ENCODE data around the gene CRIP2.

The CRIP2 gene

DNA sequence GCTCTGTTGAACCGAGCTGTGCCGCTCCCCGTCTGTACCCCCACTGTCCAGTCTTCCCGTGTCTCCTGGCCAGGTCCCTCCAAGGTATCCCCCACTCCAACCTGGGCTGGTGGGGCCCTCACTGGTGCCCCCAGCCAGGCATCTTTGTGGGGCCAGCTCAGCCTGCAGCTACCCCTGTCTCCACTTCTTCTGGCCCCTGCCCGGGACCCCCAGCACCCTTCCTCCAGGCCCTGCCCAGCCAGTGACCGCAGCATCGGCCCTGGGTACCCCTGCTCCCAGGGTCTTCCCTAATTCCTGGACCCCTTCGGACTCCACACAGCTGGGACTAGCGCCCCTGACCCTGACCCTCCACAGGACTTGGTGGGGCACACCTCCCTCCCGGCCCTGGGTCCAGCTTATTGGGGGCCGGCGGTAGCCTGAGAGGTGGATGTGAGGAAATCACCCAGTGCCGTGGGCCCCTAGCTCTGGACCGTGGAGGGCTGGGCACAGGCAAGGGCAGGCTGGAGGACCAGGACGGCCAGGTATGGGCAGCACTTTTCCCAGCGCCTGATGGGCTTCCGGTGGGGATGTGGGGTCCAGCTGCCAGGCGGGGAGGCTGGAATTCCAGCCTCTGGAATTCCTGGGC, 8.0 kb downstream of the CRIP2 start:
- Histone ChIP-seq H3K36me3 (peaks cover 6 to 23% (median 14%) of the 10 kb centered on the region in 3 donors), H3K27me3 (no peaks in the 10 kb centered on the region), H3K27ac (peak overlapping the region; percentile 97 to 98), H3K4me3 (peak overlapping the region in 1 of 2 donors; percentile 43), H3K4me1 (peaks cover 29 to 96% (median 89%) of the 10 kb centered on the region in 4 donors), H3K9me3 (no peaks in the 10 kb centered on the region)
- no peak for TF ChIP-seq CTCF (IDR thresholded peaks at IDR 0.05)
- intact Hi-C loops (cut with DNase I; ENCODE audit: low total_unique reads): no loop called here
- no peak for DNase-seq

- Histone ChIP-seq H3K36me3 (peaks cover 6 to 17% (median 10%) of the 10 kb centered on the region in 3 donors), H3K9me3 (no peaks in the 10 kb centered on the region), H3K4me1 (peaks cover 29 to 98% (median 90%) of the 10 kb centered on the region in 4 donors), H3K27me3 (no peaks in the 10 kb centered on the region), H3K4me3 (no peak overlapping the region), H3K27ac (peak overlapping the region; percentile 97 to 98)
- intact Hi-C loops (cut with DNase I; ENCODE audit: low total_unique reads): no loop called here
- peak; percentile 55 to 95 for DNase-seq
- TF ChIP-seq CTCF (IDR thresholded peaks at IDR 0.05): no peak
These were observed 8.9 kb downstream of the CRIP2 start for GRCh38 chr14:105483300-105484068.

GRCh38 chr14:105484069-105484996, 9.7 kb downstream of the CRIP2 start:
- Histone ChIP-seq H3K27ac (peak overlapping the region; percentile 97 to 98), H3K27me3 (no peaks in the 10 kb centered on the region), H3K4me3 (no peak overlapping the region), H3K9me3 (no peaks in the 10 kb centered on the region), H3K4me1 (peaks cover 29 to 100% (median 93%) of the 10 kb centered on the region in 4 donors), H3K36me3 (peaks cover 3 to 8% (median 4%) of the 10 kb centered on the region in 3 donors)
- TF ChIP-seq CTCF (IDR thresholded peaks at IDR 0.05): no peak
- peak; percentile 66 to 88 for DNase-seq
- intact Hi-C loops (cut with DNase I; ENCODE audit: low total_unique reads): no loop called here

DNA sequence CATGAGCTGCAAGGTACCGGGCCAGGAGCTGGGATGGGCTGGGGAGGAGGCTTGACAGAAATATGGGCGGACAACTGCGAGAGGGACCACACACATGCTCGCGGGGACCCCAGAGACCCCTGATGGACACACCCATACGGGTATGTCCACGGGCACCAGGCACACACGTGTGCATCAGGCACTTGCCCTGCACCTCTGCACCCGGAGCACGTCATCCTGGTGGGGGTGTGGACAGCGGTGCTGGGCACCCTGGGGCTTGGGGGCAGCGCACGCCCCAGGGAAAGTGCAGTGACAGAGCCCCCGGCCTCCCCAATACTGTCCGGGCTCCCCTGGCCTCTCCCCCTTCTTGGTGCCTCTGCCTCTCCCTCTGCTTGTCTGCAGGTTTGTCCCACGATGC, 10.4 kb downstream of the CRIP2 start:
- Histone ChIP-seq H3K4me3 (no peak overlapping the region), H3K27me3 (no peaks in the 10 kb centered on the region), H3K9me3 (no peaks in the 10 kb centered on the region), H3K27ac (peak overlapping the region; percentile 97 to 98), H3K4me1 (peaks cover 29 to 100% (median 93%) of the 10 kb centered on the region in 4 donors), H3K36me3 (peaks cover 0 to 1% (median 0%) of the 10 kb centered on the region in 3 donors)
- intact Hi-C loops (cut with DNase I; ENCODE audit: low total_unique reads): no loop called here
- TF ChIP-seq CTCF (IDR thresholded peaks at IDR 0.05): no peak
- DNase-seq: no peak

DNA sequence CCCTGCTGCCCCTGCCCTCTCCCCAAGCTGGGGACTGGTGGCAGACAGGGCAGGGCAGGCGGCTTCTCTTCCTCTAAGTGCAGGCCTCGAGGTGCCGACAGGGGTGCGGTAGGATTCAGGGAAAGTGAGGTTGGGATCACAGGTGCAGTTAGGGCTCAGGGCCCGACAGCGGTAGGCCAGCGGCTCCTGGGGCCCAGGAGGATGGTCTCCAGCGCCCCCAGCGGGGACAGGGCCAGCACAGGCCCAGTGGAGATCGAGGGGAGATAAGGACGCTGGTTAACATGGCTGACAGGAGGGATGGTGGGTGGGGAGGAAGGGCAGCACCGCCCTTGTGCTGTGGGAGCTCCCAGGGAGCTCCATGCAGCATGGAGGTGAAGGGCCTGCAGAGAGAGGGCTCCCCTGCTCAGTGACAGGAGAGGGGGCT, 11.1 kb downstream of the CRIP2 start:
- Histone ChIP-seq H3K9me3 (no peaks in the 10 kb centered on the region), H3K4me3 (peak overlapping the region; percentile 63 to 65), H3K36me3 (no peaks in the 10 kb centered on the region), H3K4me1 (peaks cover 25 to 96% (median 86%) of the 10 kb centered on the region in 4 donors), H3K27ac (peak overlapping the region; percentile 97 to 98), H3K27me3 (no peaks in the 10 kb centered on the region)
- TF ChIP-seq CTCF (IDR thresholded peaks at IDR 0.05): peak; percentile 22 to 31
- intact Hi-C loops (cut with DNase I; ENCODE audit: low total_unique reads): no loop called here
- no peak for DNase-seq

All from tibial artery (tissue), 4 donors.